Type B pancreatic cell (in vitro differentiated cells): ENCODE results near the gene CAMK1D. TPM values are rescaled to one million over a fixed set of nuclear protein-coding genes. Genes with fewer than 3 reads are reported as not detected.

Source experiments
- DNase-seq: peaks from one replicate; pipeline ENCODE4 v3.0.0; 2021; ENCODE audit warnings: mixed read lengths; ENCODE audit not compliant: unreplicated experiment; ENCODE audit errors: extremely low spot score
- H3K27ac Mint-ChIP-seq: 2 replicates; pipeline ENCODE4 v1.8.0; 2021; ENCODE audit warnings: mild to moderate bottlenecking, mixed read lengths
- H3K27me3 Mint-ChIP-seq: 2 replicates; pipeline ENCODE4 v1.8.0; 2021; ENCODE audit warnings: mixed read lengths
- H3K36me3 Mint-ChIP-seq: 2 replicates; pipeline ENCODE4 v1.8.0; 2021; ENCODE audit warnings: mixed read lengths
- H3K4me1 Mint-ChIP-seq: one replicate; pipeline ENCODE4 v1.8.0; 2021; ENCODE audit warnings: mixed read lengths; ENCODE audit not compliant: unreplicated experiment
- H3K4me3 Mint-ChIP-seq: 2 replicates; pipeline ENCODE4 v1.8.0; 2021; ENCODE audit warnings: mild to moderate bottlenecking, mixed read lengths
- H3K9me3 Mint-ChIP-seq: 2 replicates; pipeline ENCODE4 v1.8.0; 2021; ENCODE audit warnings: mixed read lengths
- total RNA-seq: library from RNA; stranded (reverse); gene quantifications from 2 replicates; pipeline ENCODE4 v1.2.1, GENCODE V29; 2021; ENCODE audit warnings: low replicate concordance
- TF ChIP-seq, protein P1 (sequence below): fragments of 200-600 bp; sonication (generic); conservative IDR thresholded peaks from 2 replicates; pipeline ENCODE4 v1.5.0; 2021; ENCODE audit warnings: antibody characterized with exemption, mild to moderate bottlenecking

Gene CAMK1D
- total RNA-seq, 1 donor from 2014 or later = 12.2 TPM

DNA sequence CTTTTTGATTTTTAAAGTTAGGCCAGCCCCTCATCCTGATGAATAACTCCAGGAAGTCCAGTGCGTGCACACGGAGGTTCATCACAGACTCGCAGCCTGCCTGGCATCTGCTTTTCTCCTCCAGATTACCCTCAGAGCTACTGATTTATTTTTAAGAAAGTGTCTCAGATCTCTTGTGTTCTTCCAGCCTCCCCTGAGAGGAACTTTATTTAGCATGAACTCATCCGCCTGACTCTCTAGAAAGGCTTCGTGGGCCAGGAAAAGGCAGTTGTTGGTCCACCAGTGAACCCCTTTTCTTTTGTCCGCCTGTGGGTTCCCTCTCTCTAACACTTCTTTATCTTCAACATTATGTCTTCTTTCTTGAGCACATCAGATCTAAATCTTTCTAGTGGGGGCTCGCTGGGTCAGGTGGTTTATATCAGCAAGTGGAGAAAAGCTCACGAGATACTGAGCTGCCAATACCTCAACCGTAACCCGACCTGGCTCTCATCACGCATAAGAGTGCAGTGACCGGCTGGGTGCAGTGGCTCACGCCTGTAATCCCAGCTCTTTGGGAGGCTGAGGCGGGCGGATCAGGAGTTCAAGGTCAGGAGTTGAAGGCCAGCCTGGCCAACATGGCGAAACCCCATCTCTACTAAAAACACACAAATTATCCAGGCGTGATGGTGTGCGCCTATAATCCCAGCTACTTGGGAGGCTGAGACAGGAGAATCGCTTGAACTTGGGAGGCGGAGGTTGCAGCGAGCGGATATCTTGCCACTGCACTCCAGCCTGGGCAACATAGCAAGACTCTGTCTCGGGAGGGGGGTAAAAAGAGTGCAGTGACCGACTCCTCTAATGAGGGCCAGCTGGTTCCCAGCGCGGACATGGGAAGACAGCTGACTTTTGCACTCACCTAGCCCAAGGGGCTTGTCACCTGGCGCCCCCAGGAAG, 489.9 kb downstream of the CAMK1D start:
- no peak overlapping the region for H3K4me3 Mint-ChIP-seq
- peaks cover 13% of the 10 kb centered on the region for H3K4me1 Mint-ChIP-seq
- TF ChIP-seq, protein P1, sequence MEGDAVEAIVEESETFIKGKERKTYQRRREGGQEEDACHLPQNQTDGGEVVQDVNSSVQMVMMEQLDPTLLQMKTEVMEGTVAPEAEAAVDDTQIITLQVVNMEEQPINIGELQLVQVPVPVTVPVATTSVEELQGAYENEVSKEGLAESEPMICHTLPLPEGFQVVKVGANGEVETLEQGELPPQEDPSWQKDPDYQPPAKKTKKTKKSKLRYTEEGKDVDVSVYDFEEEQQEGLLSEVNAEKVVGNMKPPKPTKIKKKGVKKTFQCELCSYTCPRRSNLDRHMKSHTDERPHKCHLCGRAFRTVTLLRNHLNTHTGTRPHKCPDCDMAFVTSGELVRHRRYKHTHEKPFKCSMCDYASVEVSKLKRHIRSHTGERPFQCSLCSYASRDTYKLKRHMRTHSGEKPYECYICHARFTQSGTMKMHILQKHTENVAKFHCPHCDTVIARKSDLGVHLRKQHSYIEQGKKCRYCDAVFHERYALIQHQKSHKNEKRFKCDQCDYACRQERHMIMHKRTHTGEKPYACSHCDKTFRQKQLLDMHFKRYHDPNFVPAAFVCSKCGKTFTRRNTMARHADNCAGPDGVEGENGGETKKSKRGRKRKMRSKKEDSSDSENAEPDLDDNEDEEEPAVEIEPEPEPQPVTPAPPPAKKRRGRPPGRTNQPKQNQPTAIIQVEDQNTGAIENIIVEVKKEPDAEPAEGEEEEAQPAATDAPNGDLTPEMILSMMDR = no peak
- no peaks in the 10 kb centered on the region for H3K9me3 Mint-ChIP-seq
- no peak for DNase-seq
- no peak overlapping the region for H3K27ac Mint-ChIP-seq
- peaks cover 9% of the 10 kb centered on the region for H3K27me3 Mint-ChIP-seq
- H3K36me3 Mint-ChIP-seq = no peaks in the 10 kb centered on the region

DNA sequence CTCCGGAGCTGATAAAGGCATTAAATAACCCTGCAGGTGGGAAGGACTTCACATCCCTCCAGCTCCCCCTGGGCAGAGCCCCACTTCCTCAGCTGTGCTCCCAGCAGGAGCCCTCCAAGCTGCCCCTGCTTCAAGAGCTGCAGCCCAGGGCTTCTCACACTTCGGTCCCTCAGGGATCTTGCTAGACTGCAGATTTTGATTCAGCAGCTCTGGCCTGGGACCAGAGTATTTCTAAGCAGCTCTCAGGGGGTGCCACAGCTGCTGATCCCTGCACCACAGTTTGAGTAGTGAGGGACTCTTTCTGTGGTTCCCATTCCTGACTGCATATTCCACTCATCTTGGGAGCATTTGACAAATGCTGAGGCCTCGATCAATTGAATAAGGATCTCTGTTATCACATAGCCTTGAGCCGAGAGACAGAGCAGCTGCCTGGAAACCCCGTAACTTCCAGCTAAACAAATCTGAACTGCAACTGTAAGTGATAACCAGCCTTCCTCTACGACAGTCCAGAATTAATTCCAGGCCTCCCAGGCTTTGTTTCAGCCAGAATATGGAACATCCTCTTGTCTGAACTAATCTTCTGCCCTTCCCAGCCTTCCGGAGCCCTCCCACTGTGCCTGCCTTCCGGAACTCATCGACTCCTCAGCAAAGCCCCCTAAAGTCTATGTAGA, 490.7 kb downstream of the CAMK1D start:
- DNase-seq = no peak
- no peaks in the 10 kb centered on the region for H3K9me3 Mint-ChIP-seq
- TF ChIP-seq, protein P1 = no peak
- no peaks in the 10 kb centered on the region for H3K36me3 Mint-ChIP-seq
- no peak overlapping the region for H3K4me3 Mint-ChIP-seq
- peaks cover 9% of the 10 kb centered on the region for H3K27me3 Mint-ChIP-seq
- H3K27ac Mint-ChIP-seq = peak overlapping the region; percentile 28
- peaks cover 17% of the 10 kb centered on the region for H3K4me1 Mint-ChIP-seq

DNA sequence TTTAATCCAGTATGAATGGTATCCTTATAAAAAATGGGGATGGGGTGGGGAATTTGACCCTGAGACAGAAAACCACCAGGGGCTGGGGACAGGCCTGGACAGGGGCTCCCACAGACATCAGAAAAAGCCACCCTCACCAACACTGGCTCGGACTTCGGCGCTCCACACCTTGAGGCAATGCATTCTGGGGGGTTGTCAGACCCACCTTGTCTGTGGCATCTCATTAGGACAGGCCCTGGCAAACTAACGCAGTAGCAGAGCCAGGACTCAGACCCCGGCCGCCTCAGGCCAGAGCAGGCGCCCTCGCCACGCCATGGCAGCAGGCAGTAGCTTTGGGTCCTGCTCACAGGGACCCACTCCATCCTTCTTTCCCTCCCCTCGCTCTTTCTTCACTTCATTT, 492.1 kb downstream of the CAMK1D start:
- no peaks in the 10 kb centered on the region for H3K9me3 Mint-ChIP-seq
- no peak overlapping the region for H3K27ac Mint-ChIP-seq
- no peak overlapping the region for H3K4me3 Mint-ChIP-seq
- TF ChIP-seq, protein P1 = no peak
- H3K4me1 Mint-ChIP-seq = peaks cover 20% of the 10 kb centered on the region
- peaks cover 9% of the 10 kb centered on the region for H3K27me3 Mint-ChIP-seq
- no peak for DNase-seq
- H3K36me3 Mint-ChIP-seq = no peaks in the 10 kb centered on the region

DNA sequence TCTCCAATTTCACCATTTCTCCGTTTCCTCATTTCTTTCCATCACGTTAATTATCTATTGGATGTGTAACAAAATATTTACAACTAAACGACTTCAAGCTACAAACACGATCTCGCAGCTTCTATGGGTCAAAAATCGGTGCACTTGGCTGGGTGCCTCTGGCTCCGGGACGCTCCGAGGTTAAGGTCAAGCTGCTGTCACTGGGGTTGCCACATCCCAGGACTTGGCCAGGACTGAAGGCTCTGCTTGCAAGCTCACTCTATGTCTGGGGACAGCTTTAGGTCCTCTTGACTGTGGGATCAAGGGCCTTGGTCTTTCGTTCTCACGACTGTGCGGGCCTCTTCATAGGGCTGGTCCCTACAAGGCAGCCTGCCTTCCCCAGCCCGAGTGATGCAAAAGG, 492.5 kb downstream of the CAMK1D start:
- no peaks in the 10 kb centered on the region for H3K36me3 Mint-ChIP-seq
- TF ChIP-seq, protein P1 = no peak
- DNase-seq = no peak
- no peaks in the 10 kb centered on the region for H3K9me3 Mint-ChIP-seq
- H3K27me3 Mint-ChIP-seq = peaks cover 9% of the 10 kb centered on the region
- no peak overlapping the region for H3K4me3 Mint-ChIP-seq
- no peak overlapping the region for H3K27ac Mint-ChIP-seq
- H3K4me1 Mint-ChIP-seq = peaks cover 20% of the 10 kb centered on the region

DNA sequence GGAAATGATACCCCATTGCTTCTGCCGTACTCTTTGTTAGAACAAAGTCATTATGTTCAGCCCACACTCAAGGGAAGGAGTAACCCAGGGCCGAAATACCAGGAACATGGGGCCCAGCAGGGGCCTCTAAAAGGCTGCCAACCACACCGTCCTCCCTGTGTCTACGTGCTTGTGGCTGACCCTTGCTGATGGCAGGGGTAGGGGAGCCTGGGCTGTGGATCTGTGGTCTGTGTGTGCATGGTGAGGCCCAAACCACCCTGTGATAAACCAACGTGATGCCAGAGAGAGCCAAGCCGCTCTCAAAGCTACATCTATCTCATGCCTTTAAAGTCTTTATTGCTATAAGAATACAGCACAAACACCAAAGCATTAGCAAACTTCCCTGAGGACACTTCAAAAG, 493.0 kb downstream of the CAMK1D start:
- no peak overlapping the region for H3K27ac Mint-ChIP-seq
- peaks cover 20% of the 10 kb centered on the region for H3K4me1 Mint-ChIP-seq

More for the DNA sequence above, 493.0 kb downstream of the CAMK1D start:
- no peak for DNase-seq
- H3K36me3 Mint-ChIP-seq = no peaks in the 10 kb centered on the region
- H3K27me3 Mint-ChIP-seq = peaks cover 9% of the 10 kb centered on the region
- no peak overlapping the region for H3K4me3 Mint-ChIP-seq
- TF ChIP-seq, protein P1 = no peak
- no peaks in the 10 kb centered on the region for H3K9me3 Mint-ChIP-seq
